ENCODE data around the gene RAPGEF1. TPM values are rescaled to one million over a fixed set of nuclear protein-coding genes. Genes with fewer than 3 reads are reported as not detected.

The RAPGEF1 gene
- total and polyA plus RNA-seq, 11 donors: 50.6 to 161 (median 115) TPM

DNA sequence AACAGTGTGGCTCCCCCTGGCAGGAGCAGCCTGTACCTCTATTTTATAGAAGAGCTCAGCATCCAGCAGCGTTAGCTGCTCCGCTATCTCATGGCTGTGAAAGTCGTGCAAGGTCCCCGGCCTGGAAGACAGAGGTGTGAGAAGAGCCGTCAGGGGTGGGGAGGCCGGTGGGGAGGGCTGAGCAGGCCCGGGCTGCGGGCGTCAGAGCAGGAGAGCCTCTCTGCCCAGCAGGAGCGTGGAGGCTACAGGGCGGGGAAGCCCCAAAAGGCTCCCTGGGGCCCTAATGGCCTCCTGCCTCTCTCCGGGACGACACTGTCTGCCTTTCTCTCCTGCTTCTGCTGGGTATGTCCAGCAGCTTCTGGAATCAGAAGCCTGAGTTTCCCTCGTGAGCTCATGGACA is 152.0 kb downstream of the RAPGEF1 start:
- no peak overlapping the region for H3K27ac ChIP-seq
- 78 to 84% (median 80%) methylated on average over 12 to 14 of the region's 14 CpGs for WGBS, 4 donors
- H3K4me3 ChIP-seq: no peak overlapping the region
- no peak for DNase-seq
- peaks cover 0 to 85% (median 78%) of the 10 kb centered on the region in 9 donors for H3K36me3 ChIP-seq
- H3K9me3 ChIP-seq: no peaks in the 10 kb centered on the region
- no peak for ATAC-seq
- intact Hi-C loops (cut with DNase I): no loop called here
- H3K4me1 ChIP-seq: peaks cover 0 to 39% (median 0%) of the 10 kb centered on the region in 12 donors
- TF ChIP-seq, protein P1, sequence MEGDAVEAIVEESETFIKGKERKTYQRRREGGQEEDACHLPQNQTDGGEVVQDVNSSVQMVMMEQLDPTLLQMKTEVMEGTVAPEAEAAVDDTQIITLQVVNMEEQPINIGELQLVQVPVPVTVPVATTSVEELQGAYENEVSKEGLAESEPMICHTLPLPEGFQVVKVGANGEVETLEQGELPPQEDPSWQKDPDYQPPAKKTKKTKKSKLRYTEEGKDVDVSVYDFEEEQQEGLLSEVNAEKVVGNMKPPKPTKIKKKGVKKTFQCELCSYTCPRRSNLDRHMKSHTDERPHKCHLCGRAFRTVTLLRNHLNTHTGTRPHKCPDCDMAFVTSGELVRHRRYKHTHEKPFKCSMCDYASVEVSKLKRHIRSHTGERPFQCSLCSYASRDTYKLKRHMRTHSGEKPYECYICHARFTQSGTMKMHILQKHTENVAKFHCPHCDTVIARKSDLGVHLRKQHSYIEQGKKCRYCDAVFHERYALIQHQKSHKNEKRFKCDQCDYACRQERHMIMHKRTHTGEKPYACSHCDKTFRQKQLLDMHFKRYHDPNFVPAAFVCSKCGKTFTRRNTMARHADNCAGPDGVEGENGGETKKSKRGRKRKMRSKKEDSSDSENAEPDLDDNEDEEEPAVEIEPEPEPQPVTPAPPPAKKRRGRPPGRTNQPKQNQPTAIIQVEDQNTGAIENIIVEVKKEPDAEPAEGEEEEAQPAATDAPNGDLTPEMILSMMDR (IDR thresholded peaks at IDR 0.05): no peak
- TF ChIP-seq POLR2A (IDR thresholded peaks at IDR 0.05): no peak
- H3K27me3 ChIP-seq: no peaks in the 10 kb centered on the region

- 88 to 90% (median 89%) methylated on average over 9 of the region's 9 CpGs for WGBS, 4 donors
- DNase-seq (peak in 1 of 5 donors; percentile 11), ATAC-seq (no peak)
- H3K27ac ChIP-seq: no peak overlapping the region
- no peaks in the 10 kb centered on the region for H3K9me3 ChIP-seq
- peaks cover 0 to 39% (median 0%) of the 10 kb centered on the region in 12 donors for H3K4me1 ChIP-seq
- no peak overlapping the region for H3K4me3 ChIP-seq
- intact Hi-C loops (cut with DNase I): no loop called here
- TF ChIP-seq, protein P1 (IDR thresholded peaks at IDR 0.05): no peak
- TF ChIP-seq POLR2A (IDR thresholded peaks at IDR 0.05): no peak
- peaks cover 0 to 85% (median 81%) of the 10 kb centered on the region in 9 donors for H3K36me3 ChIP-seq
- H3K27me3 ChIP-seq: no peaks in the 10 kb centered on the region
Measured at GRCh38 chr9:131587331-131587730, 152.5 kb downstream of the RAPGEF1 start.

DNA sequence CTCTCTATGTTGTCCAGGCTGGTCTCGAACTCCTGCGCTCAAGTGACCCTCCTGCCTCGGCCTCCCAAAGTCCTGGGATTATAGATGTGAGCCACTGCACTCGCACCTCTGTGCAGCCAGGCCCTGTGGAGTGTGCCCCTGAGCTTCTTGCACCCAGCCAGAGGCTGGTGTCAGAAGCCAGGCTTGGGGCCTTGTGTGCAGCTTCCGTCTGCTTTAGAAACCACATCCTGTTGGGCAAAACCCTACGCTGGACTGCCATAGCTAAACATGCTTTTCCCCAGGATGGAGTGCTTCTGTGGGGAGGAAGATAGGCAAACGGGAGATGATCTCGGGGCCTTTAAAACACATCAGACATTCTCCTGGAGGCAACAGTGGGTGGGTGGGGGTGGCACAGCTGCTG is 154.5 kb downstream of the RAPGEF1 start:
- no peaks in the 10 kb centered on the region for H3K9me3 ChIP-seq
- intact Hi-C loops (cut with DNase I): no loop called here
- peak overlapping the region in 1 of 12 donors; percentile 73 for H3K27ac ChIP-seq
- DNase-seq: peak in 1 of 5 donors; percentile 45
- no peaks in the 10 kb centered on the region for H3K27me3 ChIP-seq
- TF ChIP-seq, protein P1 (IDR thresholded peaks at IDR 0.05): no peak
- TF ChIP-seq POLR2A (IDR thresholded peaks at IDR 0.05): no peak
- 74 to 86% (median 82%) methylated on average over 8 of the region's 8 CpGs for WGBS, 4 donors
- H3K4me1 ChIP-seq: peaks cover 0 to 25% (median under 1%) of the 10 kb centered on the region in 12 donors
- ATAC-seq: peak in 2 of 4 donors; percentile 15 to 56
- no peak overlapping the region for H3K4me3 ChIP-seq
- peaks cover 0 to 88% (median 82%) of the 10 kb centered on the region in 9 donors for H3K36me3 ChIP-seq

DNA sequence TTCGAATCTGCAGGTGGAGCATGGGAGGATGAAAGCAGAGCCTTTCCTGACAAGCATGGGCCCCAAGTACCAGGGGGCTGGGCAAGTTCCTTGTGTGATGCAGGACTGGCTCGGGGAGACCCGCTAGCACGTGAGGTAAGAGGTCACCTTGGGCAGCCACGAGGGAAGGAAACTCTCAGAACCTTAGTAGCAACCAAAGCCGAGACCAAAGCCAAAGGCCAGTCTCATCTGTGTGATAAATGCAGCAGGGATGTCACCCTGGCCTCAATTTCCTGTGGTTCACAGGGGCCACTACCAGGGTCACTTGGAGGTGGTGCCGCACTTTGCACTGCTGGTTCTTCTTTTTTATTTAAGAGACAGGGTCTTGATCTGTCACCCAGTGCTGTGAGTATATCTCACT is 155.0 kb downstream of the RAPGEF1 start:
- H3K27ac ChIP-seq: peak overlapping the region in 1 of 12 donors; percentile 73
- DNase-seq: peak in 1 of 5 donors; percentile 20
- TF ChIP-seq, protein P1 (IDR thresholded peaks at IDR 0.05): no peak
- TF ChIP-seq POLR2A (IDR thresholded peaks at IDR 0.05): no peak
- intact Hi-C loops (cut with DNase I): no loop called here
- peaks cover 0 to 25% (median 3%) of the 10 kb centered on the region in 12 donors for H3K4me1 ChIP-seq
- no peaks in the 10 kb centered on the region for H3K27me3 ChIP-seq
- no peaks in the 10 kb centered on the region for H3K9me3 ChIP-seq
- peaks cover 0 to 88% (median 82%) of the 10 kb centered on the region in 9 donors for H3K36me3 ChIP-seq
- WGBS, 4 donors: 66 to 83% (median 78%) methylated on average over 7 of the region's 7 CpGs
- no peak overlapping the region for H3K4me3 ChIP-seq
- ATAC-seq: no peak
